Progenitor cell of endocrine pancreas (in vitro differentiated cells): ENCODE results near the gene PPL. TPM values are rescaled to one million over a fixed set of nuclear protein-coding genes. Genes with fewer than 3 reads are reported as not detected.

Source experiments
- DNase-seq: peaks from one replicate; pipeline ENCODE4 v3.0.0; 2021; ENCODE audit warnings: low spot score; ENCODE audit not compliant: unreplicated experiment
- H3K27ac Mint-ChIP-seq: 2 replicates; pipeline ENCODE4 v1.8.0; 2021; ENCODE audit warnings: mild to moderate bottlenecking, moderate library complexity, mixed read lengths
- H3K27me3 Mint-ChIP-seq: 2 replicates; pipeline ENCODE4 v1.8.0; 2021; ENCODE audit warnings: mixed read lengths
- H3K36me3 Mint-ChIP-seq: 2 replicates; pipeline ENCODE4 v1.8.0; 2022; ENCODE audit warnings: mixed read lengths; ENCODE audit not compliant: insufficient read depth
- H3K4me1 Mint-ChIP-seq: 2 replicates; pipeline ENCODE4 v1.8.0; 2021; ENCODE audit warnings: low read depth, mixed read lengths
- H3K4me3 Mint-ChIP-seq: 2 replicates; pipeline ENCODE4 v1.8.0; 2021; ENCODE audit warnings: low read depth, mild to moderate bottlenecking, moderate library complexity, mixed read lengths
- H3K9me3 Mint-ChIP-seq: 2 replicates; pipeline ENCODE4 v1.8.0; 2021; ENCODE audit warnings: low read depth, mixed read lengths
- CTCF ChIP-seq: fragments of 200-600 bp; sonication (generic); IDR thresholded peaks from one replicate; pipeline ENCODE4 v1.5.0; 2021; ENCODE audit warnings: antibody characterized with exemption, mild to moderate bottlenecking; ENCODE audit not compliant: unreplicated experiment
- total RNA-seq: library from RNA; stranded (reverse); gene quantifications from 2 replicates; pipeline ENCODE4 v1.2.1, GENCODE V29; 2021

The PPL gene
- total RNA-seq, 1 donor from 2014 or later: 64.1 TPM

DNA sequence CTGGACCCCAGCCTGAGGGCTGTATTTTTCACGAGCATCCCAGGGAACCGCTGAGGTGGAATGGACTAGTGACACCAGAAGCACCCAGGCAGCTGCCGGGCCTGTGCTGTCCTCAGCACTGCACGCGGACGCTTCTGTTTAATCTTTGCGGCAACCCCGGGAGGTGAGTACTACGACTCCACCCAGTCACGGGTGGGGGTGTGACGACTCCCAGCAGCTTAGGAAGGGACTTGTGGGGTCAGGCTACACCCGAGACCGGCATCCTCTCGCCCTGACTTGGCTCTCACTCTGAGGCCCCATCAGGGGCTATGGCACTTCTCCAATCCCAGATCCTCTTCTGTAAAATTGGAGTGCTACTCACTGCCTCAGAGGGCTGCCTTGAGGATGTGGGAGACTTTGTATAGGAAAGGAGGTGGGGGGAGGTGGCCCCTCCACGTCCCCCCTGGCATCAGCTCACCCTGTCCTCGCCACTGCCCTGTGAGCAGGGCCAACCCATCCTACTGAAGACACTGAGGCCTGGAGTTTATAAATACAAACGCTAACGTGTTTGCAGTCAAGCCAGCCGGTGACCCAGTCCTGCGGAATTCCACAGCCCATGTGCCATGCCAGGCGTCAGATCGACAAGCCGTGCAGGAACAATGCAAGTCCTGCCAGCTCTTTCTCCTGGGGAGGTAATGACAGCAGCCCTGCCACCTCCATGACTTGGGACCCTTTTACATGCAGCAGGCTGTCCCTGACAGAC, 44.4 kb downstream of the PPL start:
- no peaks in the 10 kb centered on the region for H3K27me3 Mint-ChIP-seq

GRCh38 chr16:4891886-4892216, 45.1 kb downstream of the PPL start:
- Mint-ChIP-seq H3K9me3 (no peaks in the 10 kb centered on the region), H3K27ac (no peak overlapping the region), H3K27me3 (no peaks in the 10 kb centered on the region), H3K4me1 (no peaks in the 10 kb centered on the region), H3K36me3 (peaks cover 16% of the 10 kb centered on the region), H3K4me3 (no peak overlapping the region)
- no peak for TF ChIP-seq CTCF
- DNase-seq: no peak

More for the DNA sequence above, 44.4 kb downstream of the PPL start:
- Mint-ChIP-seq H3K4me3 (no peak overlapping the region), H3K9me3 (no peaks in the 10 kb centered on the region), H3K27ac (no peak overlapping the region), H3K36me3 (peaks cover 13% of the 10 kb centered on the region), H3K4me1 (no peaks in the 10 kb centered on the region)
- no peak for TF ChIP-seq CTCF
- no peak for DNase-seq

DNA sequence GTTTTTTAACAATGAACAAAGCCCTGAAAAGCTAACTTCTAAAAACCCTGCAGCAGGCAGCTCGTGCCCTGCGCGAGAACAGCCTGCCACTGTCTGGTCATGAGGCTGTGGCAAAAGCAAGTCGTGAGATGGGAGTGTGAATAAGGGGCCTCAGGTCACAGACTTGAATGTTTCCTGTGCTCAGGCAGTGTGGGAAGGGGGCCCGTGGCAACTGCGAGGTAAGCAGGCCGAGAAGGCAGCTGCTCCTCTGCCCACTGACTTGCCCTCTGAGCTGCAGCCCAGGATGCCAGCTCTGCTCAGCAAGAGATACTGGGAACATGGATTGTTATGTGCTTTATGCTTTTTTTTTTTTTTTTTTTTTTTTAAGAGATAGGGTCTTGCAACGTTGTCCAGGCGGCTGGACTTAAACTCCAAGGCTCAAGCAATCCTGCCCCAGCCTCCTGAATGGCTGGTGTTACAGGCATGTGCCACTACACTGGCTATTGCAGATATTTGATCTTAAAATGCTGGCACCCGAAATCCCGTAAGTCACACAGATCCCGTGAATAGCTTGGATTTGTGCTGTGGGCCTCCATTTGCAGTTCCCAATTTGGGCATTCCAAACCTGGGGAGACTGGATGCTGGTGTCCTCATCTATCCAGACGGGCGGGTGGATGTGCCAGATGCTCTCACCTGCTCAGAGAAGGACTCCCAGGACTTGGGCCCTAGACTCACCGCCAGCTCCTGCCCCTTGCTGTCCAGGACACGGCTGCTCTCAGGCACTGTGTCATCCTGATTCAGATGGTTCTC, 45.7 kb downstream of the PPL start:
- Mint-ChIP-seq H3K4me1 (no peaks in the 10 kb centered on the region), H3K36me3 (peaks cover 14% of the 10 kb centered on the region), H3K4me3 (no peak overlapping the region), H3K9me3 (no peaks in the 10 kb centered on the region), H3K27ac (no peak overlapping the region), H3K27me3 (no peaks in the 10 kb centered on the region)
- DNase-seq: no peak
- no peak for TF ChIP-seq CTCF

DNA sequence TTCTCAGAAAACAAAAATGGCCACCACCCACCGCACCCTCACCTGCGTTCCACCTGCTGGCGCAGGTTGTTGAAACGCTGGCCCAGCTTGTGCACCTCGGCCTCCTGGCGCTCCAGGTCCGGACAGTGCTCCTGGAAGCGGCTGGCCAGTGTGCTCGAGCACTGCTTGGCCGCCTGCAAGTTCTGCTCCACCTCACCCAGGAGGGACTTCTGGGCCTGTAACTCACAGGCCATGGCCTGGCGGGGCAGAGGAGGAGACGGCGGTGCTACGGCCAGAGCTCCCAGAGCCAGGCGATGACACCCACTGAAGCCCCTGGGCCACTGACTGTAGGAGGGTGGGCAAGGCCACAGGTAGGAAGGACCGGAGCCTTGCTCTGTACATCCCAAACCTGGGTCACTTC, 46.3 kb downstream of the PPL start:
- H3K4me1 Mint-ChIP-seq: no peaks in the 10 kb centered on the region
- no peak overlapping the region for H3K27ac Mint-ChIP-seq
- H3K4me3 Mint-ChIP-seq: no peak overlapping the region
- peaks cover 16% of the 10 kb centered on the region for H3K36me3 Mint-ChIP-seq
- no peaks in the 10 kb centered on the region for H3K27me3 Mint-ChIP-seq
- no peak for TF ChIP-seq CTCF
- no peaks in the 10 kb centered on the region for H3K9me3 Mint-ChIP-seq
- no peak for DNase-seq

DNA sequence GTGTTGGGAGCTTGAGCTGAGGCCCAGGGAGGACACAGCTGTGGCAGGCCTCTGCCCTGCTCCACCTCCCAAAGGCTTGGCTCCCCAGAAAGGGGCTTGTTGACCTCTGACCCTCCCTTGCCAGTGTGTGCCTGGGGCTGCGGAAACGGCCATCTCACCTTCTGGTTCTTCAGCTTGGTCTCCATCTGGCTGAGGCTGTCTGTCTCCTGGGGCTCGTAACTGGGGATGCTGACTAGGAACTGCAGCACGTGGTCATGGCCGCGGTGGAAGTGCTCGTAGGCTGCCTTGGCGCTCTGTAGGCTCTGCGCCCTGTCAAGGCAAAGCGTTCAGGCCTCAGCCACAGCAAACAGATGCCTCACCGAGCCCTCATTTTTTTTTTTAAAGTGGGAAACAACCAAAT, 46.9 kb downstream of the PPL start:
- no peak for TF ChIP-seq CTCF
- peaks cover 20% of the 10 kb centered on the region for H3K36me3 Mint-ChIP-seq
- DNase-seq: no peak
- H3K27ac Mint-ChIP-seq: no peak overlapping the region
- H3K27me3 Mint-ChIP-seq: no peaks in the 10 kb centered on the region
- H3K4me3 Mint-ChIP-seq: no peak overlapping the region
- H3K4me1 Mint-ChIP-seq: no peaks in the 10 kb centered on the region
- H3K9me3 Mint-ChIP-seq: no peaks in the 10 kb centered on the region
